NCI-H2029 treated with DMSO at 0.1 percent for 48 hours (cell line): ENCODE results near the gene ERC2.

Source experiments
- DNase-seq: peaks from one replicate; lab custom pipeline; 2025; lab: John Stamatoyannopoulos, UW

Gene ERC2

GRCh38 chr3:55989366-55989765 is 478.9 kb downstream of the ERC2 start:
- DNase-seq, result no peak

GRCh38 chr3:55988905-55989304 is 479.4 kb downstream of the ERC2 start:
- DNase-seq, result no peak

DNA sequence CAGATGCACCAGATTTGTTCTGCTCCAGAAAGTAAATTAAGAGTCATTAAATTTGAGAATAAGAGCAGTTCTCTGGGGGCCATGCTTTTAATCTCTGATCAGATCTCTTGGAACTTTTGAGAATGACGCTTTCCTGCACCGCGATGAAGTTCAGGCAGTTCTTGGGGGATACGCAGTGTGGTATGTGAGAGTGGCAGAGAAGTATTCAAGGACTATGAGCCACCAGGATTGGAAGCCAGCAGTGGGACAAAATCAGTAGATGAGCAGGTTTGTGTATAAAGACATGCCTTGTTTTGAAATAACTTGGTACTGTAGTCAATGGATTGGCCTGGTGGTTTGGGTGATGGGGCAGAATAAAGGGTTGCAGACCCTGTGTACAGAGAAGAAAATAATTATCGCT is 483.6 kb downstream of the ERC2 start:
- DNase-seq, result no peak

DNA sequence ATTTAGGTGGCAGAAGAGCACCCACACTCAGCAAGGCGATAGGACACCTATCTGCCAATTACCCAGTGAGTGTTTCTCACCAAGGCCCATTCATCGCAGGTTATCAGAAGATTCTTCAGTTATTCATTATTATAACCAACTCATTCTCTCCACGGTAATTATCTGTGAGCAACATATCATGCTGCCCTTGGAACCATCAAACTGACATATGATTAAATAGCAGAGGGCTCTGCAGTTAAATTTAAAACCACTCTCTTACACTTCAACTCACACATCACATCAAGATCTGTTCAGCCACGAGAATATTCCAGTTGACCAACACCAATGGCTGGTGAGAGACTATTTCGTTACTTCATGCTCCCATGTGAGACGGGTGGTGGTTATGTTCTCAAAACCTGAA is 489.3 kb downstream of the ERC2 start:
- DNase-seq, result no peak

GRCh38 chr3:55974421-55975165 is 493.7 kb downstream of the ERC2 start:
- no peak for DNase-seq

GRCh38 chr3:55969634-55970033 is 498.6 kb downstream of the ERC2 start:
- DNase-seq, result no peak

- no peak for DNase-seq
These were observed 499.9 kb downstream of the ERC2 start for GRCh38 chr3:55968331-55968730.

DNA sequence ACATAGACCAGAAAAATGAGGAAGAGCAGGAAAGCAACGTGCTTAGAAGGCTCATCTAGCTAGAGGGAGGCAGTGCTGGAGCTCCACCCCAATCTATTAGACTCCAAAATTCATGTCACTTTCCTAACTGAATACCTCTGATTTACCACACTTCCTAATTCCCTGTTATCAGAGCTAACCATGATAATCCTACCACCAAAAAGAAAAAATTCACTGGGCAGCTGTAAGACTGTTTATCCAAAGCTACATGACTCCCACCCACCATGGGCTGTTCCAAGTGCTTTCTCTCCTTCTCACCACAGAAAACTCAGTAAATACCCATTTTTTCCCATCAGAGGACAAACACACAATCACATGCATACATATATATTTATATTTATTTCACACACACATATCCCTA is 501.7 kb downstream of the ERC2 start:
- DNase-seq, result no peak

DNA sequence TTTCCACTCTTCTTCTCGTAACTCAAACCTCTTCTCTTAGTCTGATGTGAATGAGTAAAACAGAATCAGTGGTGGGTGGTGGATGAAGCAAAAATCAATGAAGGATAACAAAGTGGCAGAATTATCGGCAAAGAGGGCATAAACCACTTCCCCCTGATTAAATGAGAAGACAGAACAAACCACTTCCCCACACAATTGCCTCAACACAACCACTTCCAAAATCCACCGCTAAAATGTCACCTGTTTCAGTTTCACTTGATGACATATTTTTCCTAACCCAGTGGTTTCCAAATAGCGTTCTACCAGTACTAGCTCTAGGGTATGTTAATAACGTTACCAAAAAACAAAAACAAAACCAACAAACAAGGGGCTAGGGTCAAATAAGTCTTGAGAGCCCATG is 502.5 kb downstream of the ERC2 start:
- no peak for DNase-seq

DNA sequence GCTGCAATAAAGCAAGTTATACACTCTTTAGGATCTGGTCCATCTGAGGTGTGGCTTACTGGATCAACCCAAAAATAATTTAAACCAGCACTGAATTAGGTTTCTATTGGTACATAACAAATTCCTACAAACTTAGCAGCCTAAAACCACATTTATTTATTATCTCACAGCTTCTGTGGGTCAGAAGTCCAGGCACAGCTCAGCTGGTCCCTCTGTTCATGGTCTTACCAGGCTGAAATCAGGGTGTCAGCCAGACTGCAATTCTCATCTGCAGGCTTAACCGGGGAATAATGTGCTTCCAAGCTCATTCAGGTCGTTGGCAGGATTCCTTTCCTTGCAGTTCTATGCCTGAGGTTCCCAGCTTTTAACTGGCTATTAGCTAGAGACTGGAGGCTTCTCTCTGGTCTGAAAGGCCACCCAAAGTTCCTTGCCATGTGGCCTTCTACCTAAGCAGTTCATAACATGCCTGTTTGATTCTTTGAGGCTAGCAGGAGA is 503.7 kb downstream of the ERC2 start:
- no peak for DNase-seq

- no peak for DNase-seq
These were observed 504.7 kb downstream of the ERC2 start for GRCh38 chr3:55963601-55964000.

DNA sequence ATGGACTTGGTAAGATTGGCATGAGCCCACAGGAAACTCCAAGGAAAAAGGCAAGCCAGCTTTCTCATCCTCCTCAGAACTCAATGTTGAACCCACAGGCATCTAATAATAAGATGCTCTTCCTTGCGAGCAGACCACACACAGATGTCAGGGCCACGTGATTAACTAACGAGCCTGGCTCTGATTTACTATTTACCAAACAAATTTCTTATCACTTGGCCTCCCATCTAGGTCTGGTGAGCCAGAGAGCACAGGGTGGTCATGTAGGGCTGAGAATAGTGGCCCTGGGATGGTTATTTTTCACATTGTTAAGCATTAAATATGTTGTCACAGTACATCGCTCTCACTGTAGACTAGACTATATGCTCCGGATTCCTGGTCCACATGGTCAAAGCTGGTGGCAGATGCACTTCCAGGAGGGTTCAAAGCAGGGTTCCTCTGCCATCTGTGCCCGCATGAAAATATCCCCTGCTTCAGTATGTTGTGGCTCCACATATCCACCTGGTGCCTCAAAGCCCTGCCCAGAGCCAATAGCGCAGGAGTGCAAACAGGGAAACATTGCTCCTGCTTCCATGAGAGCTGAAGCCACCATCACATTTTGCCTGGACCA is 508.7 kb downstream of the ERC2 start:
- no peak for DNase-seq

DNA sequence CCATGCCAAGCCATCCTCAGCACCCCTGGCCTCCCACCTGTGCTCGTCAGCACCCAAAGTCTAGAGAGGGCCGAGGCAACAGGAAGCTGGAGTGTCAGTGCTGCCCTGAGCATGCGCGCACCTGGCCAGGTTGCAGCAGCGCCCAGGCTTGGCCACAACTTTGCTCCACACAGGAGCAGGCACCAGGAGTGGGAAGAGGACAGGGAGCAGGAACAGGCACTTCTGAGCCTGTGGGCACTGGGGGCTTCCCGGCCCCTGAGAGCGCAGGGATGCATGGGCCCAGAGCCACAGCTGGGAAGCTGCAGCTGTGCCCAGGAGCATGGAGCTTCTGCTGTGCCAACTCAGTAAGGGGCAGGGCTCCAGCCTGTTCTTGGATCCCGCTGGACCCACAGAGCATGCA is 509.7 kb downstream of the ERC2 start:
- no peak for DNase-seq

GRCh38 chr3:55955891-55956477 is 512.3 kb downstream of the ERC2 start:
- no peak for DNase-seq

DNA sequence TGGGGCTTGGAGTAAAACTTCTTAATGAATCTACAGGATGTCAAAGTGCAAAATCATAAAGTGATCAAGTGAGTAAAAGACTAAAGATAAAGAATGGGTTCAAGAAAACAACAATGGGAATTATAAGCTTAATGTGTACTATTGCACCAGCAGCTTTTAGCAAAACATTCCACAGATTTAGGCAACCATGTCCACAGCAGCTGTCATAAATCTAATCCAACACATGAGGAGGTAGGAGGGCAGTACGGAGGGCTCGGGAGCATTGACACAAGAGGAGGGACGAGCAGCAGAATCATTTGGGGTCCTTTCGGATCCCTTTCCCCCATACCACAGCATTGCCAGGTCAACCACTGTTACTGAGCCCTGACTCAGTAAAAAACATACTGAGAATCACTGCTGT is 516.9 kb downstream of the ERC2 start:
- DNase-seq, result no peak

GRCh38 chr3:55947406-55947805 is 520.9 kb downstream of the ERC2 start:
- no peak for DNase-seq

DNA sequence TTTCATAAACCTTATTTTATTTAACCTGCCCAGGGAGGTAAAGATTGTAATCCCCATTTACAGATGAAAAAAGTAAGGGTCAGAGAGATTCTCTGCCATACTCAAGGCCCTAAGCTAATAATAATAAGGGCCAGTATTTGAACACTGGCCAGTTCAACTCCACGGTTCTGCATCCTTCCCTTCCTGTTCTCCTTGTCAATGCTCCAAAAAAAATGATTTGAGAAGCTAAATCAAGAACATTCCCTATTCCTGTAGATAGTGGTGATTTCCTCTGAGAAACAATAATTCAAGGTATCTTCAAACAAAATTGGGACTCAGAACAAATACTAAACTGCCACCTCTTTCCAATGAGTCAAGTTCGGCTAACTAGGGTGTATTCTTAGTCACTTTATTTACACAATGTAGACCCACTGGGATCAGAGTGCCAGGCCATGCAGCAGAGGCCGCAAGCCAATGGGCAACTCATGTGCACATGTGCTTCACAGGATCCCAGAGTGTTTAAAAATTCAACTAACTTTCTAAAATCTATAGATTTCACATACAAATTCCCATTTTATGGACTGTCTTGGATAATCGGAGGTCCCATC is 521.6 kb downstream of the ERC2 start:
- DNase-seq, result no peak

- no peak for DNase-seq
These were observed 525.4 kb downstream of the ERC2 start for GRCh38 chr3:55942868-55943267.

DNA sequence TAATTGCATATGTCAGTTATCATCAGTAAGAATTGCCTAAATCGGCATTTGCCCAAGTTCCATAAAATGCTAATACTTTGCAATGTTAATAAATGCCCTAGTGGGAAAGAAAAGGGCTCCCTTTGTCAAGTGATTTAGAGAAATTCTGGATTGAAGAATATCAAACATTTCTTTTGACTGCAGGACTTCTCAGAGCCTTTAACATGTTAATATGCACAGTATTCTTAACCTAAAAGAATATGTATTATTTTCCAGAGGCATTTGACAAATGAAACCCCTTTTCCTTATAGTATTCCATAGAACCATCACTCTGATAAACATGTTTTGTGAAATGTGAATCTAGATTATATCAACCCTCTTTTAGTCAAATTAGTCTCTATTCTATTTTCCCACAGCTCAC is 529.0 kb downstream of the ERC2 start:
- no peak for DNase-seq

DNA sequence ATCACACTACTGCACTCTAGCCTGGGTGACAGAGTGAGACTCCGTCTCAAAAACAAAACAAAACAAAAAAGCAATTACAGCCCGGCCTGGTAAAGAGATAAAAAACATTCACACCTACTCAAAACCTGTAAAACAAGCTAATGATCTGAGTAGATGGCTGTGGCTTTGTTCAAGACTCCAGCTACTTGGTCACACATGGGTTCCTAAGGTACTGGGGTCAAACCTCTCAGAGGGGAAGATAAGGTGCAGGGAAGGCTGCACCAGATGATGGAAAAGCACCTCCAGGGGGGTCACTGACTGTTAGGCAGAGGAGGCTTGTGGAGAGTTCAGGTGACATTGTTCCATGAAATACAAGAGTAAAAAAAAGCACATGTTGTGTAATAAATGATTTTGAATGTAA is 531.0 kb downstream of the ERC2 start:
- no peak for DNase-seq

DNA sequence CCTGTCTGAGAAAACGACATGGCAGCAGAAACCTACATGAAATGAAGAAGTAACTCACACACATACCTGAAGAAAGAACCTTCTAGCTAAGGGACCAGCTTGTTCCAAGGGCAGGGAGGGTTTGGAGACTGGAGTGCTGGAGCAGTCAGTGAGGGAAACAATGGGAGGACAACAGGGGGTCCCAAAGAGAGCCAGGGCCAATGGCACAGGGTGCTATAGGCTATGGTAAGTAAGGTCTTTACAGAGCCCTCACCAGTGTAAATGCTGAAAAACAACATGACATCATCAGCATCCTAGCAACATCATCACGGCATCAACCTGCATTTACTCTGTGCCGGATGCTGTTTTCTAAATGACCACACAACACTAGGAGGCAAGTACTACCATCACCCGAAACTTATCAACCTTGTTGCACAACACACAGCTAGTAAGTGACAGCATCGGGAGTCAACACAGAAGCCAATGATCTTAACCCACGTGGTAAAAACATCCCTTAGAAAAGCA is 531.7 kb downstream of the ERC2 start:
- DNase-seq, result no peak

- no peak for DNase-seq
These were observed 533.0 kb downstream of the ERC2 start for GRCh38 chr3:55935241-55935640.

DNA sequence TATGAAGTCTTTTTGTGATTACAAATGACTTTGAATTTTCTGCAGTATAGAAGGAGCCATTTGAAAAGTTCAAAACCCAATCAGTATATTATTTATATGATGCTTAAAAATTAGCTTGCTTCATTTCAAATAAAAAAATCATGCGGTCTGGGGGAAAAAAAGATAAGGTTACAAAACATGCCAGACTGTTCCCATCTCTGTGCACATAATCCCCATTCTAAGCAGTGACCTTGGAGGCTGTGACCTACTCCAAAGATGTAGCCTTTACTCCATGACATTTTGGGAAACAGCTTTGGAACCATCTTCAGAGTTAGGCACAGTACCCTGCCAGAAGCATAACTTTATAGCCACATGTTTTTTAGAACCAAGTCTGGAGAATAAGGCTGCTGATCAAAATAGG is 533.5 kb downstream of the ERC2 start:
- no peak for DNase-seq
